NCI-H1417 treated with DMSO at 0.1 percent for 48 hours (cell line): ENCODE measurements around the gene ITSN2.
"Not testable (repeated sequence)": the region's sequence is repeated elsewhere in the genome, so short reads cannot be mapped to it uniquely, and the experiment has no call there.

ENCODE experiments used
- DNase-seq: peaks from one replicate; lab custom pipeline; 2025; lab: John Stamatoyannopoulos, UW

Gene ITSN2

GRCh38 chr2:24362253-24362652, 1.9 kb upstream of the ITSN2 start:
- no peak for DNase-seq

- DNase-seq: no peak
Observed at GRCh38 chr2:24360963-24361330, 611 bp upstream of the ITSN2 start.

- no peak for DNase-seq
Observed at GRCh38 chr2:24359129-24360049, 947 bp downstream of the ITSN2 start.

GRCh38 chr2:24357767-24358166, 2.6 kb downstream of the ITSN2 start:
- DNase-seq: not testable (repeated sequence)

GRCh38 chr2:24357115-24357514, 3.2 kb downstream of the ITSN2 start:
- not testable (repeated sequence) for DNase-seq

GRCh38 chr2:24354957-24355356, 5.4 kb downstream of the ITSN2 start:
- DNase-seq: no peak

- no peak for DNase-seq
Observed at GRCh38 chr2:24354395-24354794, 5.9 kb downstream of the ITSN2 start.

- no peak for DNase-seq
Observed at GRCh38 chr2:24353973-24354372, 6.4 kb downstream of the ITSN2 start.

- no peak for DNase-seq
Observed at GRCh38 chr2:24353364-24353763, 7.0 kb downstream of the ITSN2 start.

- no peak for DNase-seq
Observed at GRCh38 chr2:24352664-24353063, 7.7 kb downstream of the ITSN2 start.

- no peak for DNase-seq
Observed at GRCh38 chr2:24351981-24352380, 8.4 kb downstream of the ITSN2 start.

GRCh38 chr2:24351627-24351938, 8.8 kb downstream of the ITSN2 start:
- no peak for DNase-seq

GRCh38 chr2:24350826-24351626, 9.3 kb downstream of the ITSN2 start:
- DNase-seq: no peak

- no peak for DNase-seq
Observed at GRCh38 chr2:24349097-24349496, 11.2 kb downstream of the ITSN2 start.

- no peak for DNase-seq
Observed at GRCh38 chr2:24345937-24346336, 14.4 kb downstream of the ITSN2 start.

GRCh38 chr2:24343225-24343882, 17.0 kb downstream of the ITSN2 start:
- no peak for DNase-seq

- no peak for DNase-seq
Observed at GRCh38 chr2:24342110-24342910, 18.0 kb downstream of the ITSN2 start.

GRCh38 chr2:24339856-24340262, 20.5 kb downstream of the ITSN2 start:
- no peak for DNase-seq

GRCh38 chr2:24339098-24339497, 21.2 kb downstream of the ITSN2 start:
- DNase-seq: not testable (repeated sequence)

GRCh38 chr2:24337890-24338289, 22.4 kb downstream of the ITSN2 start:
- DNase-seq: no peak

GRCh38 chr2:24336811-24337210, 23.5 kb downstream of the ITSN2 start:
- no peak for DNase-seq

- no peak for DNase-seq
Observed at GRCh38 chr2:24334245-24334633, 26.1 kb downstream of the ITSN2 start.
